ENCODE results near the gene GRHL3.

- no peak for TF ChIP-seq TAF1 (IDR thresholded peaks at IDR 0.05; ENCODE audit: low read depth, low read length)
- no peak for TF ChIP-seq POLR2AphosphoS5 (IDR thresholded peaks at IDR 0.05; ENCODE audit: low read depth, low read length)
- no peak for TF ChIP-seq POLR2A (IDR thresholded peaks at IDR 0.05; ENCODE audit: low read depth, low read length)
- no peak for TF ChIP-seq PAX5 (IDR thresholded peaks at IDR 0.05; ENCODE audit: insufficient read depth, low read length, severe bottlenecking)
- TF ChIP-seq SPI1 (IDR thresholded peaks at IDR 0.05; ENCODE audit: low read depth, low read length) = no peak
Observed at GRCh38 chr1:24379733-24380315, 60.7 kb downstream of the GRHL3 start.

All from GM12891 (cell line).